ENCODE measurements around the gene KANTR. TPM values are rescaled to one million over a fixed set of nuclear protein-coding genes. Genes with fewer than 3 reads are reported as not detected.

The KANTR gene
- total RNA-seq, 1 experiment from 2014 or later, result 7.5 TPM

- TF ChIP-seq, protein P1, sequence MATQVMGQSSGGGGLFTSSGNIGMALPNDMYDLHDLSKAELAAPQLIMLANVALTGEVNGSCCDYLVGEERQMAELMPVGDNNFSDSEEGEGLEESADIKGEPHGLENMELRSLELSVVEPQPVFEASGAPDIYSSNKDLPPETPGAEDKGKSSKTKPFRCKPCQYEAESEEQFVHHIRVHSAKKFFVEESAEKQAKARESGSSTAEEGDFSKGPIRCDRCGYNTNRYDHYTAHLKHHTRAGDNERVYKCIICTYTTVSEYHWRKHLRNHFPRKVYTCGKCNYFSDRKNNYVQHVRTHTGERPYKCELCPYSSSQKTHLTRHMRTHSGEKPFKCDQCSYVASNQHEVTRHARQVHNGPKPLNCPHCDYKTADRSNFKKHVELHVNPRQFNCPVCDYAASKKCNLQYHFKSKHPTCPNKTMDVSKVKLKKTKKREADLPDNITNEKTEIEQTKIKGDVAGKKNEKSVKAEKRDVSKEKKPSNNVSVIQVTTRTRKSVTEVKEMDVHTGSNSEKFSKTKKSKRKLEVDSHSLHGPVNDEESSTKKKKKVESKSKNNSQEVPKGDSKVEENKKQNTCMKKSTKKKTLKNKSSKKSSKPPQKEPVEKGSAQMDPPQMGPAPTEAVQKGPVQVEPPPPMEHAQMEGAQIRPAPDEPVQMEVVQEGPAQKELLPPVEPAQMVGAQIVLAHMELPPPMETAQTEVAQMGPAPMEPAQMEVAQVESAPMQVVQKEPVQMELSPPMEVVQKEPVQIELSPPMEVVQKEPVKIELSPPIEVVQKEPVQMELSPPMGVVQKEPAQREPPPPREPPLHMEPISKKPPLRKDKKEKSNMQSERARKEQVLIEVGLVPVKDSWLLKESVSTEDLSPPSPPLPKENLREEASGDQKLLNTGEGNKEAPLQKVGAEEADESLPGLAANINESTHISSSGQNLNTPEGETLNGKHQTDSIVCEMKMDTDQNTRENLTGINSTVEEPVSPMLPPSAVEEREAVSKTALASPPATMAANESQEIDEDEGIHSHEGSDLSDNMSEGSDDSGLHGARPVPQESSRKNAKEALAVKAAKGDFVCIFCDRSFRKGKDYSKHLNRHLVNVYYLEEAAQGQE (IDR thresholded peaks at IDR 0.05; ENCODE audit: low read depth), result no peak
These were observed 22.1 kb upstream of the KANTR start (continued) for GRCh38 chrX:53071604-53072417.

DNA sequence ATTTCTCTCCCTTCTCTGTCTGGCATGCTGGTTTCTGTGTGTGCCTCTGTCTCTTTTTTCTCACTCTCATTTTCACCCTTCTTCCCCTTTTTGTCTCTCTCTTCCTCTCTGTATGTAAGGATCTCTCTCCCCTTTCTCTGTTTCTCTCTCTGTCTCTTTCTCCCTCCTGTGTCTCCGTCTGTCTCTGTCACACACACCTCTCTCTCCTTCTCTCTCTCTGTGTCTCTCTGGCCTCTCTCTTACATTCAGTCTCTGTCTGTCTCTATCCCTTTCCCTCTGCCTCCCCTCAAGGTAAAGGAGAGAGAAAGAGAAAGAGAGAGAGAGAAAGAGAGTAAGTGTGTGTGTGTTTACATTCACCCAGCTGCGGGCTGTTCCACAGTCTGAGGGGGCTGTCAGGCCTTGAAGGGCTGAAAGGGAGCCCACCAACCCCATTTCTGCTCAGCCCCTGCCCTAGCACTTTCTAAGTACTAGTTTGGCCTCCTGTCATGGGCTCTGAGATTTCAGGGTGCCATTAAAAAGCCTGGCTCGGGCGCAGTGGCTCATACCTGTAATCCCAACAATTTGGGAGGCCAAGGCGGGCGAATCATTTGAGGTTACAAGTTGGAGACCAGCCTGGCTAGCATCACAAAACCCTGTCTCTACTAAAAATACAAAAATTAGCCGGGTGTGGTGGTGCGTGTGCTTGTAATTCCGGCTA, 21.4 kb upstream of the KANTR start:
- DNase-seq (ENCODE audit: low read depth, low spot score) (no peak), ATAC-seq (peak; percentile 15)
- intact Hi-C loops (cut with micrococcal nuclease), result no loop called here
- peak overlapping the region; percentile 42 to 60 for H3K4me3 ChIP-seq (replicated peaks in 1 of 2; ENCODE audit: low read depth in 1 of 2, low read length in 2 of 2)
- BruUV-seq (replicated peaks), result no TSS peak
- peak overlapping the region; percentile 59 for H3K9ac ChIP-seq (ENCODE audit: low read length)
- no peaks in the 10 kb centered on the region for H3K9me3 ChIP-seq (ENCODE audit: control insufficient read depth in 1 of 2, insufficient read depth in 1 of 2, low read depth in 1 of 2, low read length in 2 of 2)
- peak overlapping the region; percentile 63 for H3K27ac ChIP-seq (ENCODE audit: low read depth, low read length)
- H3K27me3 ChIP-seq (ENCODE audit: insufficient read depth, low read length), result no peaks in the 10 kb centered on the region
- no peaks in the 10 kb centered on the region for H3K36me3 ChIP-seq (ENCODE audit: control insufficient read depth in 1 of 2, insufficient read depth in 2 of 2, low read length in 2 of 2)
- no peaks in the 10 kb centered on the region for H4K20me1 ChIP-seq (ENCODE audit: insufficient read depth)
- H3K79me2 ChIP-seq (ENCODE audit: insufficient read depth, low read length), result no peaks in the 10 kb centered on the region
- H3K9me2 ChIP-seq (ENCODE audit: insufficient read depth), result no peaks in the 10 kb centered on the region
- RAD21 ChIA-PET (ENCODE audit: low non-redundant PET in 1 of 2, low total read pairs in 2 of 2, uncharacterized antibody in 2 of 2, unreplicated experiment in 2 of 2), result interaction anchor here in 1 of 2 experiments (0.5 kb wide), 1 partner anchor 25 kb away, joined by 3 read pairs; no protein-coding TSS in a partner anchor
- H3K4me2 ChIP-seq (ENCODE audit: low read length), result peak overlapping the region; percentile 95
- TF ChIP-seq EZH2 (IDR thresholded peaks at IDR 0.05) (no peak), JUND (IDR thresholded peaks at IDR 0.05) (no peak), FOSL1 (IDR thresholded peaks at IDR 0.05; ENCODE audit: low read depth) (no peak)
- H2AFZ ChIP-seq (ENCODE audit: low read depth, low read length, poor library complexity, severe bottlenecking), result no peak overlapping the region
- H3K4me1 ChIP-seq (ENCODE audit: control insufficient read depth in 1 of 2, insufficient read depth in 2 of 2, low read length in 2 of 2), result peaks cover 4 to 26% of the 10 kb centered on the region in 2 experiments; a peak in 3 of 4 replicates
- POLR2A ChIA-PET, result interaction anchor here (2.6 kb wide), 1 partner anchor 9 kb away, joined by 25 read pairs; the partner anchor contains the start of gene TSPYL2
- CTCF ChIA-PET, result interaction anchor here (0.6 to 1.1 kb wide), 2 partner anchors 9 to 35 kb away, joined by 3 to 4 read pairs; no protein-coding TSS in a partner anchor
